Uterus (tissue), 2 donors: ENCODE data around the gene FXYD6.

ENCODE experiments used
- POLR2A ChIP-seq, 2 donors: fragments of 450-650 bp; IDR thresholded peaks; one replicate each; pipeline ENCODE4 v1.6.1; 2016; ENCODE audit warnings: antibody characterized with exemption in 2 of 2, mild to moderate bottlenecking in 1 of 2, moderate library complexity in 1 of 2
- TF ChIP-seq, protein P1 (sequence below), 4 experiments: fragments of 200-600 bp in 2 of 4; fragments of 450-650 bp in 2 of 4; sonication (generic) in 2 of 4; IDR thresholded peaks; one replicate each; pipeline ENCODE4 v1.5.1; 2016 to 2019; ENCODE audit warnings: antibody characterized with exemption in 4 of 4, mild to moderate bottlenecking in 2 of 4, moderate library complexity in 1 of 4

DNA sequence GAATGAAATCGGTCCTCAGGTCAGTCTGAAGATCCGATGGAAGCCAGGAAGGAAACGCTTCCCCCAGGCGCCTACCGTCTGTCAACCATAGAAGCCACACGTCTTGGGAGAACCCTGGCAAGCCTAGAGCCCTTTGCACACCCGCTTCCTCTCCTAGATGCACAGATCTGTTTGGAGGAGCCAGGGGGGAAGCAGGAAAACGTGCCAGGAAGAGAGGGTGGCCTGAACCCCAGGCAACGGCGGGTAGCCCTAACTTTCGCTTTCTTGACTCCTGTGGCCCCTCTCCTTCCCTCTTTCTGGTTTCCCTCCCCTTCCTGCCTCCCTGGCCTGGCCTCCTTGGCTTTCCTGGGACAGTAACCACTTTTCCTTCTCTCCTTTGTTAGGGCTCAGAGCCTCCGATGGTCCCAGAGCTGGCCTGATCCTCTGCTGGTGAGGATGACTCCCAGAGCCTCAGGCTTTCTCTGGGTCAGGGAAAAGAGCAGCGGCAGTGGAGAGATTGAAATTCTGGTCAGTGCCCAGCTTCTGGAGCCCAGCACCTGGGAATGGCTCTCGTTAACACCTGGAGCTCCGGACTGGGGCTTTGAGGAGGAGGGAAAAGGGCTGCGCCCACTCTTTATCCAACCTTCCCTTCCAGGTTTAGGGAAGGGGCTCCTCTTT is 2.1 kb downstream of the FXYD6 start:
- TF ChIP-seq, protein P1, sequence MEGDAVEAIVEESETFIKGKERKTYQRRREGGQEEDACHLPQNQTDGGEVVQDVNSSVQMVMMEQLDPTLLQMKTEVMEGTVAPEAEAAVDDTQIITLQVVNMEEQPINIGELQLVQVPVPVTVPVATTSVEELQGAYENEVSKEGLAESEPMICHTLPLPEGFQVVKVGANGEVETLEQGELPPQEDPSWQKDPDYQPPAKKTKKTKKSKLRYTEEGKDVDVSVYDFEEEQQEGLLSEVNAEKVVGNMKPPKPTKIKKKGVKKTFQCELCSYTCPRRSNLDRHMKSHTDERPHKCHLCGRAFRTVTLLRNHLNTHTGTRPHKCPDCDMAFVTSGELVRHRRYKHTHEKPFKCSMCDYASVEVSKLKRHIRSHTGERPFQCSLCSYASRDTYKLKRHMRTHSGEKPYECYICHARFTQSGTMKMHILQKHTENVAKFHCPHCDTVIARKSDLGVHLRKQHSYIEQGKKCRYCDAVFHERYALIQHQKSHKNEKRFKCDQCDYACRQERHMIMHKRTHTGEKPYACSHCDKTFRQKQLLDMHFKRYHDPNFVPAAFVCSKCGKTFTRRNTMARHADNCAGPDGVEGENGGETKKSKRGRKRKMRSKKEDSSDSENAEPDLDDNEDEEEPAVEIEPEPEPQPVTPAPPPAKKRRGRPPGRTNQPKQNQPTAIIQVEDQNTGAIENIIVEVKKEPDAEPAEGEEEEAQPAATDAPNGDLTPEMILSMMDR (IDR thresholded peaks at IDR 0.05): no peak
- TF ChIP-seq POLR2A (IDR thresholded peaks at IDR 0.05): no peak
